Motor neuron (in vitro differentiated cells): ENCODE measurements around the gene TSLP. TPM values are rescaled to one million over a fixed set of nuclear protein-coding genes. Genes with fewer than 3 reads are reported as not detected.

Source experiments
- ATAC-seq, 8 experiments: fragments of 200-7000 bp; cut with Tn5 transposase; replicated peaks in 6 of 8; 2 replicates each; pipeline ENCODE4 v1.8.0; 2021; ENCODE audit warnings: mild to moderate bottlenecking in 8 of 8, moderate library complexity in 8 of 8
- H3K27ac ChIP-seq, 2 donors: fragments of 250-450 bp; sonication (Bioruptor Pico); 2 replicates each; pipeline ENCODE4 v1.9.0; 2021; ENCODE audit warnings: antibody characterized with exemption in 2 of 2, mild to moderate bottlenecking in 2 of 2, moderate library complexity in 1 of 2
- H3K4me1 ChIP-seq, 2 donors: fragments of 250-450 bp; sonication (Bioruptor Pico); replicated peaks in 1 of 2; 2 replicates each; pipeline ENCODE4 v1.6.1; 2021; ENCODE audit warnings: antibody characterized with exemption in 2 of 2, mild to moderate bottlenecking in 2 of 2, moderate library complexity in 1 of 2
- H3K4me3 ChIP-seq, 5 donors: fragments of 250-450 bp; sonication (Bioruptor Pico); 2 replicates each; pipeline ENCODE4 v1.9.0; 2021; ENCODE audit warnings: antibody characterized with exemption in 5 of 5, mild to moderate bottlenecking in 5 of 5, moderate library complexity in 4 of 5
- WGBS, 10 experiments: fragments of 450-650 bp; shearing (Covaris generic); methylation state at CpG; one replicate each; pipeline ENCODE4 v1.0.0; 2022; 5-methylcytosine and 5-hydroxymethylcytosine counted together
- in situ Hi-C, 9 experiments: fragments of 400-800 bp; cut with MboI; loops; one replicate each; pipeline ENCODE4 v1.15.0; 2021; ENCODE audit warnings: low sequenced_read_pairs in 9 of 9, low pct_unique_long_range_greater_than_20kb in 2 of 9; ENCODE audit not compliant: unreplicated experiment in 9 of 9
- total RNA-seq, 8 experiments: library from RNA; unstranded; fragments of 300-600 nt; gene quantifications; 2 replicates each; pipeline versions ENCODE4 v1.2.3 to v1.2.4, GENCODE V29; 2022

TSLP gene
- 1 to 10 TPM in 2 of 8 experiments, under 1 TPM in 6; 0.08 to 1.9 (median 0.43) TPM for total RNA-seq

- Histone ChIP-seq H3K4me3 (peak within 1 kb of the TSS; percentile 16 to 33 (median 17)), H3K4me1 (no peaks in the 10 kb centered on the region), H3K27ac (no peak within 1 kb of the TSS)
- in situ Hi-C loops: loop anchor here in 1 of 9 experiments (25.0 kb wide), 1 partner anchor 309 kb away; no protein-coding TSS in a partner anchor
- WGBS, 10 experiments: 51 to 100% (median 88%) methylated on average over 1 to 4 of the region's 4 CpGs; no CpG with 5 or more reads in 3 of the 10 experiments
- ATAC-seq: no peak
Measured at GRCh38 chr5:111071413-111071812, at the start of gene TSLP. TSS of gene TSLP (plus strand) at chr5:111071713. CDS start at chr5:111071891, 178 bp downstream.

- in situ Hi-C loops: no loop called here
Measured at GRCh38 chr5:111022301-111022700, 49.2 kb upstream of the TSLP start.

GRCh38 chr5:111028865-111029264 is 42.6 kb upstream of the TSLP start:
- in situ Hi-C loops: no loop called here
- WGBS, 10 experiments: 0 to 90% (median 60%) methylated on average over 1 to 2 of the region's 2 CpGs

More at GRCh38 chr5:111022301-111022700, 49.2 kb upstream of the TSLP start:
- Histone ChIP-seq H3K4me3 (no peak overlapping the region), H3K27ac (no peak overlapping the region), H3K4me1 (no peaks in the 10 kb centered on the region)
- no peak for ATAC-seq
- 9 to 82% (median 47%) methylated on average over 1 to 5 of the region's 5 CpGs for WGBS, 10 experiments

DNA sequence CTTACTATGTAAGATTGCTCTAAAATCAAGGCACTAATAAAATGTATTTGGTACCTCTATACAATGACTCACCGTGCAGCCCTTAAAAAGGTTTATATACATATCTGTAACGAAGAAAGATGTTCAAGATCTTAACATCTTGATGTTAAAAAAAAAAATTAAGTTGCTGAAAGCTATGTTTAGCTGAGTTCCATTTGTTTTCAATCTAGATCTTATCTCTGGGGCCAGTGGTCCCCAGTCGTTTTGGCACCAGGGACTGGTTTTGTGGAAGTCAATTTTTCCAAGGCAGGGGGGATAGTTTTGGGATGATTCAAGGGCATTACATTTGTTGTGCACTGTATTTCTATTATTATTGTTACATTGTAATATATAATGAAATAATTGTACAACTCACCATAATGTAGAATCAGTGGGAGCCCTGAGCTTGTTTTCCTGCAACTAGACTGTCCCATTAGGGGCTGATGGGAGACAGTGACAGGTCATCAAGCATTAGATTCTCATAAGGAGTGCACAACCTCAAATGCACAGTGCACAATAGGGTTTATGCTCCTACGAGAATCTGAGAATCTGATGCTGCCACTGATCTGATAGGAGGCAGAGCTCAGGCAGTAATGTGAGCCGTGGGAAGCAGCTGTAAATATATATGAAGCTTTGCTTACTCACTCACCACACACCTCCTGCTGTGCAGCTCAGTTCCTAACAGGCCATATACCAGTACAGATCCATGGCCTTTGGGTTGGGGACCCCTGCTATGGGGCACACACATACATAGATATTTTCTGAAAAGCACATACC is 27.6 kb upstream of the TSLP start:
- in situ Hi-C loops: no loop called here
- Histone ChIP-seq H3K27ac (no peak overlapping the region), H3K4me1 (no peaks in the 10 kb centered on the region), H3K4me3 (no peak overlapping the region)
- ATAC-seq: peak in 1 of 8 experiments; percentile 30
- WGBS, 10 experiments: 0 to 88% (median 54%) methylated on average over 1 to 5 of the region's 5 CpGs; no CpG with 5 or more reads in 1 of the 10 experiments

More at GRCh38 chr5:111028865-111029264, 42.6 kb upstream of the TSLP start:
- Histone ChIP-seq H3K4me1 (no peaks in the 10 kb centered on the region), H3K4me3 (no peak overlapping the region), H3K27ac (no peak overlapping the region)
- no peak for ATAC-seq

GRCh38 chr5:111058064-111058463 is 13.4 kb upstream of the TSLP start:
- no peak overlapping the region for H3K4me3 ChIP-seq
- no peak for ATAC-seq
- no peaks in the 10 kb centered on the region for H3K4me1 ChIP-seq
- H3K27ac ChIP-seq: no peak overlapping the region
- in situ Hi-C loops: loop anchor here in 1 of 9 experiments (25.0 kb wide), 1 partner anchor 296 kb away; no protein-coding TSS in a partner anchor

DNA sequence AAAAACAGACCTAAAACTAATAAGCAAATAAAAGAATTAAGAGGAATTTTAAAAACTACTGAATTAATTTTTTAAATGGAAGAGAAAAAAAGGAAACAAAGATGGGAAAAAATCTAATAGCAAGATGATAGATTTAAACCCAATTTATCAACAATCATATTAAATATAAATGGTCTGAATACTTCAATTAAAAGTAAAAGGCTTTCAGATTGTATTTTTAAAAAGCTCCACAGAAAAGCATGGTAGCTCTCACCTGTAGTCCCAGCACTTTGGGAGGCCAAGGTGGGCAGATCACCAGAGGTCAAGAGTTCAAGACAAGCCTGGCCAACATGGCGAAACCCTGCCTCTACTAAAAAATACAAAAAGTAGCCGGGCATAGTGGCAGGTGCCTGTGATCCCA is 11.3 kb upstream of the TSLP start:
- Histone ChIP-seq H3K4me3 (no peak overlapping the region), H3K4me1 (no peaks in the 10 kb centered on the region), H3K27ac (no peak overlapping the region)
- in situ Hi-C loops: loop anchor here in 1 of 9 experiments (25.0 kb wide), 1 partner anchor 298 kb away; no protein-coding TSS in a partner anchor
- WGBS, 10 experiments: 55 to 100% (median 92%) methylated on average over 1 to 2 of the region's 2 CpGs; no CpG with 5 or more reads in 4 of the 10 experiments
- no peak for ATAC-seq

DNA sequence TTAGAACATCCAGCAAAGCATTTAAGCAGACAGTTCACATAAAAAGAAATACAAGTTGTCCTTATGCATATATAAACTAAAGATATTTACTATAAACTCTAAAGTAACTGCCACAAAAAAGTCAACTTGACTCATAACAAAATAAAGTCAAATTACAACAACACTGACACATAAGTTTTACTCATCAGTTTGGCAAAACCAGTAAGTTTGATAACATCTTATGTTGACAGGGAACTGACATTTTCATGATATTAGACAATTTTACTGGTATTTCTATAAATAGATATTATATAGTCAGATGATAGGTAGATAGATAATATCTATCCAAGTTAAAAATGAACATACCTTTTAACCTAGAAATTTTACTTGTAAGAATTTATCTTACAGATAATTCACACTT is 9.9 kb upstream of the TSLP start:
- in situ Hi-C loops: loop anchor here in 1 of 9 experiments (25.0 kb wide), 1 partner anchor 299 kb away; no protein-coding TSS in a partner anchor
- no peak overlapping the region for H3K27ac ChIP-seq
- ATAC-seq: no peak
- no peak overlapping the region for H3K4me3 ChIP-seq
- H3K4me1 ChIP-seq: no peaks in the 10 kb centered on the region

DNA sequence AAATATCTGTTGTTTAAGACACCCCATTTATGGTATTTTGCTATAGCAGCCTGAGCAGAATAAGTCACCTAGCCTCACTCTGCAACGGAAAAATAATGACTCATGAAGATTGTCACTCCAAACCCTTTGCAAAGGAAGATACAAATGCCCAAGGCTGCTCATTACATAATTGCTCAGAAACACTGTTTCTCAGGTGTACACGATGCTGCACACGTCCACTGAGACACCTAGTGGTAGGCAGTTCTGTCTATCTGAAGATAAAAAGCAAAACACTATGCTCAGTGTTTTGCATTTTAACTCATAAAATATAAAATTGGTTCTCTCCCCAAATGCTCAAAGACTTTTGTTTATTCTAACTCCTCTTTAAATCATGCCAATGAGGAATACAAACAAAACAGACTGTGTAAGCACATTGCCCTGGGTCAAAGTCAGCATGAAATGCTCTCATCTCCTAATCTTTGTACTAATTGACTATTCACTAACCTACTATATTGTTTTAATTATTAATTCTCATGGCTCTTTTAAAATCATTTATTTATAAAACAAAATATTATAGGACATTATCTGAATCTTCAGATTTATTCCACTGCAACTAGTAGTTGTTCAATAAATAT is 7.7 kb upstream of the TSLP start:
- Histone ChIP-seq H3K27ac (no peak overlapping the region), H3K4me1 (no peaks in the 10 kb centered on the region), H3K4me3 (no peak overlapping the region)
- in situ Hi-C loops: loop anchor here in 1 of 9 experiments (25.0 kb wide), 1 partner anchor 302 kb away; no protein-coding TSS in a partner anchor
- 6 to 100% (median 38%) methylated on average over 1 to 3 of the region's 3 CpGs; no CpG with 5 or more reads in 4 of the 10 experiments for WGBS, 10 experiments
- peak in 1 of 8 experiments; percentile 14 for ATAC-seq

- no peaks in the 10 kb centered on the region for H3K4me1 ChIP-seq
- no peak overlapping the region for H3K4me3 ChIP-seq
- 6 to 100% (median 81%) methylated on average over 1 to 2 of the region's 2 CpGs; no CpG with 5 or more reads in 2 of the 10 experiments for WGBS, 10 experiments
- no peak overlapping the region for H3K27ac ChIP-seq
- no peak for ATAC-seq
- in situ Hi-C loops: loop anchor here in 1 of 9 experiments (25.0 kb wide), 1 partner anchor 304 kb away; no protein-coding TSS in a partner anchor
Measured at GRCh38 chr5:111066261-111066938, 5.1 kb upstream of the TSLP start.

DNA sequence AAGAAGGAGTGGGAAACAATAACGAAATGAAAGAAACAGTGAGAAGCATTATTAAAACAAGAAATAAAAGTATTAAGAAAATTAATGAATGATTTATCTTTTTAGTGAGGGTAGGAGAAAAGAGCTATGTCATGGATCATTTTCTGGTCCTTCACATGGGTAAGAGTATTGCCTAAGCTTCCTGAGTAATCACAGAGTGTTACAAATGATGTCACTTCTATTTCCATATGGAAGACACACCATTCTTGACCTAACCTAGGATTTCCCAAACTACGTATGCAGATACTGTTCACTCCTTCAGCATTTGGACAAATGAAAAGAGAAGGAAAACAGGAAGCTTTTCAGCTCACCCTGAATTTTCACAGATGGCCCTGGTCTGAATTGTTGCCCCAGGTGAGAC is 3.3 kb upstream of the TSLP start:
- Histone ChIP-seq H3K27ac (no peak overlapping the region), H3K4me1 (no peaks in the 10 kb centered on the region), H3K4me3 (no peak overlapping the region)
- in situ Hi-C loops: loop anchor here in 1 of 9 experiments (25.0 kb wide), 1 partner anchor 306 kb away; no protein-coding TSS in a partner anchor
- WGBS, 10 experiments: 0 to 100% (median 53%) methylated on average over 1 to 2 of the region's 2 CpGs
- peak in 3 of 8 experiments; percentile 32 to 83 (median 68) for ATAC-seq

GRCh38 chr5:111069839-111070238 is 1.7 kb upstream of the TSLP start:
- H3K4me1 ChIP-seq: no peaks in the 10 kb centered on the region
- WGBS, 10 experiments: 0 to 90% (median 64%) methylated on average over 1 to 4 of the region's 4 CpGs; no CpG with 5 or more reads in 2 of the 10 experiments
- in situ Hi-C loops: loop anchor here in 1 of 9 experiments (25.0 kb wide), 1 partner anchor 308 kb away; no protein-coding TSS in a partner anchor
- H3K27ac ChIP-seq: no peak overlapping the region
- no peak for ATAC-seq
- peak overlapping the region in 1 of 5 donors; percentile 16 for H3K4me3 ChIP-seq

- Histone ChIP-seq H3K4me1 (no peaks in the 10 kb centered on the region), H3K4me3 (peak overlapping the region; percentile 16 to 33 (median 17)), H3K27ac (no peak overlapping the region)
- ATAC-seq: peak; percentile 38 to 95 (median 92)
- 0 to 12% (median 5%) methylated on average over 1 to 17 of the region's 42 CpGs; no CpG with 5 or more reads in 2 of the 10 experiments for WGBS, 10 experiments
- in situ Hi-C loops: loop anchor here in 1 of 9 experiments (25.0 kb wide), 1 partner anchor 308 kb away; no protein-coding TSS in a partner anchor
Measured at GRCh38 chr5:111070272-111071134, 1.0 kb upstream of the TSLP start.
